ENCODE measurements around the gene EDIL3. TPM values are rescaled to one million over a fixed set of nuclear protein-coding genes. Genes with fewer than 3 reads are reported as not detected.

The EDIL3 gene
- total RNA-seq, 4 donors from 2014 or later, result 9.4 to 21.5 (median 17.5) TPM

DNA sequence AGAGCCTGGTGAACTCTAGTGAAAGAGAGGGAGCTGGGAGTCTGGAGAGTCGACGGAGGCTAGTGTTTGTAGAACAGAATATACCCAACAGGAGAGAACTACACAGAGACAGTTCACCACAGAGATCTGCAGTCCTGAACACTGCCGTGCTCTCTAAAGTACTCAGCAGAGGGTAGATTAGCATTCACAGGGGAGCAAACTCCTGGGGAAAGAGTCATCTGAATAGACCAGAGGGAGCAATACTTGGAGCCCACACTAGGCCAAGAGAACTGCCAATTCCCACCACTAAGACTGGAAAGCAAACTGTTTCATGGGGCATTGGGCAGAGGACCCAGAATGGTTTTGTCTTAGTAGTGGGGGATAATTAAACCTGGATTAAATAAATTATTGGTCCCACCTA, 235.6 kb downstream of the EDIL3 start:
- Histone ChIP-seq H3K27ac (no peak overlapping the region), H3K27me3 (no peaks in the 10 kb centered on the region), H3K4me3 (no peak overlapping the region), H3K36me3 (no peaks in the 10 kb centered on the region), H3K4me1 (no peaks in the 10 kb centered on the region), H3K9me3 (no peaks in the 10 kb centered on the region)
- 98% methylated on average over 3 of the region's 3 CpGs for WGBS
- TF ChIP-seq, protein P1, sequence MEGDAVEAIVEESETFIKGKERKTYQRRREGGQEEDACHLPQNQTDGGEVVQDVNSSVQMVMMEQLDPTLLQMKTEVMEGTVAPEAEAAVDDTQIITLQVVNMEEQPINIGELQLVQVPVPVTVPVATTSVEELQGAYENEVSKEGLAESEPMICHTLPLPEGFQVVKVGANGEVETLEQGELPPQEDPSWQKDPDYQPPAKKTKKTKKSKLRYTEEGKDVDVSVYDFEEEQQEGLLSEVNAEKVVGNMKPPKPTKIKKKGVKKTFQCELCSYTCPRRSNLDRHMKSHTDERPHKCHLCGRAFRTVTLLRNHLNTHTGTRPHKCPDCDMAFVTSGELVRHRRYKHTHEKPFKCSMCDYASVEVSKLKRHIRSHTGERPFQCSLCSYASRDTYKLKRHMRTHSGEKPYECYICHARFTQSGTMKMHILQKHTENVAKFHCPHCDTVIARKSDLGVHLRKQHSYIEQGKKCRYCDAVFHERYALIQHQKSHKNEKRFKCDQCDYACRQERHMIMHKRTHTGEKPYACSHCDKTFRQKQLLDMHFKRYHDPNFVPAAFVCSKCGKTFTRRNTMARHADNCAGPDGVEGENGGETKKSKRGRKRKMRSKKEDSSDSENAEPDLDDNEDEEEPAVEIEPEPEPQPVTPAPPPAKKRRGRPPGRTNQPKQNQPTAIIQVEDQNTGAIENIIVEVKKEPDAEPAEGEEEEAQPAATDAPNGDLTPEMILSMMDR (IDR thresholded peaks at IDR 0.05), result no peak
- TF ChIP-seq POLR2A (IDR thresholded peaks at IDR 0.05), result no peak
- no peak for TF ChIP-seq POLR2AphosphoS5 (IDR thresholded peaks at IDR 0.05)
- no peak for TF ChIP-seq EP300 (IDR thresholded peaks at IDR 0.05)
- DNase-seq (ENCODE audit: low spot score in 2 of 2), result no peak

GRCh38 chr5:84148651-84149050, 236.0 kb downstream of the EDIL3 start:
- Histone ChIP-seq H3K4me3 (no peak overlapping the region), H3K36me3 (no peaks in the 10 kb centered on the region), H3K27ac (no peak overlapping the region), H3K9me3 (no peaks in the 10 kb centered on the region), H3K4me1 (no peaks in the 10 kb centered on the region), H3K27me3 (no peaks in the 10 kb centered on the region)
- WGBS, result 71% methylated on average over 2 of the region's 2 CpGs
- no peak for DNase-seq (ENCODE audit: low spot score in 2 of 2)
- TF ChIP-seq EP300 (IDR thresholded peaks at IDR 0.05), result no peak
- TF ChIP-seq, protein P1 (IDR thresholded peaks at IDR 0.05), result no peak
- TF ChIP-seq POLR2AphosphoS5 (IDR thresholded peaks at IDR 0.05), result no peak
- no peak for TF ChIP-seq POLR2A (IDR thresholded peaks at IDR 0.05)

DNA sequence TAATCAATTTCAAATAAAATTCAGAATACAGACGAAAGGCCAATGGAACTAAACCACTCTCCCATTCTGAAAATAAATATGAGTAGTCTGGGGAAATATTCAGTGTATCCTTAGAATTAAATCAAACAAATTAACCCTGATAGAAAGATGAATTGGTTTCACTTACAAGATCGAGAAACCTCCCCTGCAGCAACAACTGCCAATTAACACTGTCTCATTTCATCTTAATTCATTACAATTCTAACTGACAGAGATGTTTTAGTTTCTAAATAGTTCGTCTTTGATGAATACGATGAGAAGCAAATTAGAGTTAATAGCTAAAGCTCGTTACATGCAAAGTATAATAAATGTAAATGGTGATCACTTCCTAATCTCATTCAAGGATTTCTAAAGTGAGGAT, 247.1 kb downstream of the EDIL3 start:
- no peak for DNase-seq (ENCODE audit: low spot score in 2 of 2)
- WGBS, result 80% methylated on average over 5 of the region's 5 CpGs
- TF ChIP-seq EP300 (IDR thresholded peaks at IDR 0.05), result no peak
- TF ChIP-seq POLR2AphosphoS5 (IDR thresholded peaks at IDR 0.05), result no peak
- TF ChIP-seq POLR2A (IDR thresholded peaks at IDR 0.05), result no peak
- TF ChIP-seq, protein P1 (IDR thresholded peaks at IDR 0.05), result no peak
- H3K27ac ChIP-seq, result no peak overlapping the region
- H3K9me3 ChIP-seq, result no peaks in the 10 kb centered on the region
- H3K4me3 ChIP-seq, result no peak overlapping the region
- no peaks in the 10 kb centered on the region for H3K4me1 ChIP-seq
- no peaks in the 10 kb centered on the region for H3K27me3 ChIP-seq
- H3K36me3 ChIP-seq, result no peaks in the 10 kb centered on the region

DNA sequence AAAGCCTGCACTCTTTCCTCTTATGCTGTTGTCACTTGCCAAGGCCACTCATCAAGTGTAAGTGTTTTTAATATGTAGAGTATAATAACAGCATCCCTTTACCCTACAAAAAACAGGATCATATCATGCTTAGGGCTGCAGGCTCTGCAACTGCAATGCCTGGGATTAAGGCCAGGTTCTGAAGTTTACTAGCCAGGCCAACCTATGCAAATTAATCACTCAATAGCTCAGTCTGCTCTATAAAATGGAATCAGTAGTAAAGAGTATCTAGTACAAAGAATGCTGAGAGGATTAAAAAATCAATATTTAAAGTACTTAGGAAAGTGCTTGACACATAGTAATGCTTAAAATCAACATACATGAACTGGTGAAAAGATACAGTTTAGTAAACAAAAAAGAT, 253.3 kb downstream of the EDIL3 start:
- Histone ChIP-seq H3K27ac (no peak overlapping the region), H3K4me3 (no peak overlapping the region), H3K9me3 (no peaks in the 10 kb centered on the region), H3K4me1 (no peaks in the 10 kb centered on the region), H3K27me3 (no peaks in the 10 kb centered on the region), H3K36me3 (no peaks in the 10 kb centered on the region)
- TF ChIP-seq POLR2AphosphoS5 (IDR thresholded peaks at IDR 0.05), result no peak
- TF ChIP-seq, protein P1 (IDR thresholded peaks at IDR 0.05), result no peak
- TF ChIP-seq POLR2A (IDR thresholded peaks at IDR 0.05), result no peak
- TF ChIP-seq EP300 (IDR thresholded peaks at IDR 0.05), result no peak
- DNase-seq (ENCODE audit: low spot score in 2 of 2), result no peak

- Histone ChIP-seq H3K27ac (no peak overlapping the region), H3K27me3 (no peaks in the 10 kb centered on the region), H3K9me3 (no peaks in the 10 kb centered on the region), H3K4me3 (no peak overlapping the region), H3K36me3 (no peaks in the 10 kb centered on the region), H3K4me1 (no peaks in the 10 kb centered on the region)
- WGBS, result 64% methylated on average over 3 of the region's 3 CpGs
- TF ChIP-seq POLR2A (IDR thresholded peaks at IDR 0.05), result no peak
- TF ChIP-seq, protein P1 (IDR thresholded peaks at IDR 0.05), result no peak
- TF ChIP-seq EP300 (IDR thresholded peaks at IDR 0.05), result no peak
- TF ChIP-seq POLR2AphosphoS5 (IDR thresholded peaks at IDR 0.05), result no peak
- no peak for DNase-seq (ENCODE audit: low spot score in 2 of 2)
These were observed 254.6 kb downstream of the EDIL3 start for GRCh38 chr5:84130006-84130580.

Measured in suprapubic skin (tissue), 4 donors.